Endothelial cell of umbilical vein (primary cell): Measurements from ENCODE around the gene RBM17. TPM values are rescaled to one million over a fixed set of nuclear protein-coding genes. Genes with fewer than 3 reads are reported as not detected.

Source experiments
- BruUV-seq: library from RNA; stranded (reverse); fragments of 400-500 nt; replicated peaks from 2 replicates; lab custom pipeline; 2021; lab: Mats Ljungman, UMichigan
- CTCF ChIA-PET: fragments of 300-600, 350-600 bp; sonication (Branson Sonifier 250); formaldehyde crosslinking; loops from one replicate; lab custom pipeline; 2021; ENCODE audit warnings: antibody characterized with exemption, inconsistent platforms; lab: Charles Lee
- POLR2A ChIA-PET: fragments of 300-600, 350-600 bp; sonication (Branson Sonifier 250); formaldehyde crosslinking; loops from one replicate; lab custom pipeline; 2021; ENCODE audit warnings: antibody characterized with exemption, inconsistent platforms; lab: Charles Lee
- DNase-seq: peaks from one replicate; pipeline ENCODE4 v3.0.0-alpha.2; 2011; ENCODE audit warnings: low read depth, low spot score
- FAIRE-seq: peaks from 2 replicates; lab custom pipeline; 2011; peaks lifted over from hg19 to GRCh38; lab: Jason Lieb, UNC
- H2AFZ ChIP-seq: 2 replicates; pipeline ENCODE4 v1.6.0; 2012; ENCODE audit warnings: low read depth, low read length, control low read depth, inconsistent platforms
- H3K27ac ChIP-seq: 2 replicates; pipeline ENCODE4 v1.5.1; 2011; ENCODE audit warnings: low read depth, mild to moderate bottlenecking, control low read depth, low read length, moderate library complexity; ENCODE audit not compliant: insufficient read depth
- H3K27me3 ChIP-seq, 2 experiments: 2 replicates each; pipeline versions ENCODE4 v1.6.0 to v1.6.1; 2011; ENCODE audit warnings: low read length in 2 of 2, mixed read lengths in 1 of 2; ENCODE audit not compliant: control insufficient read depth in 2 of 2, insufficient read depth in 2 of 2
- H3K36me3 ChIP-seq, 2 experiments: 2 replicates in 1 of 2; 3 replicates in 1 of 2; pipeline ENCODE4 v1.5.1; 2011; ENCODE audit warnings: low read length in 2 of 2, mild to moderate bottlenecking in 1 of 2, moderate library complexity in 1 of 2; ENCODE audit not compliant: control insufficient read depth in 2 of 2, insufficient read depth in 2 of 2; ENCODE audit errors: extremely low read depth in 1 of 2
- H3K4me1 ChIP-seq: 3 replicates; pipeline ENCODE4 v1.5.1; 2011; ENCODE audit warnings: mild to moderate bottlenecking, low read length; ENCODE audit not compliant: control insufficient read depth, insufficient read depth; ENCODE audit errors: extremely low read depth
- H3K4me2 ChIP-seq: 2 replicates; pipeline ENCODE4 v1.6.1; 2011; ENCODE audit warnings: low read length, control low read depth, mixed read lengths; ENCODE audit not compliant: insufficient read depth
- H3K4me3 ChIP-seq, 3 experiments: fragments of 200-600 bp in 1 of 3; sonication (generic), shearing (Covaris generic) in 1 of 3; replicated peaks in 1 of 3; 2 replicates each; pipeline ENCODE4 v1.5.1; 2011 to 2016; ENCODE audit warnings: control low read depth in 3 of 3, low read length in 3 of 3, mild to moderate bottlenecking in 2 of 3, inconsistent platforms in 1 of 3, low read depth in 1 of 3, moderate library complexity in 1 of 3; ENCODE audit not compliant: insufficient read depth in 1 of 3
- H3K79me2 ChIP-seq: 2 replicates; pipeline ENCODE4 v1.6.0; 2012; ENCODE audit warnings: low read length, inconsistent platforms; ENCODE audit not compliant: control insufficient read depth, insufficient read depth
- H3K9ac ChIP-seq: replicated peaks from 2 replicates; pipeline ENCODE3; 2011; ENCODE audit warnings: low read length, control low read depth; ENCODE audit not compliant: insufficient read depth; ENCODE audit errors: extremely low read depth
- H3K9me1 ChIP-seq: replicated peaks from 3 replicates; pipeline ENCODE4 v1.6.0; 2011; ENCODE audit warnings: mild to moderate bottlenecking, low read length; ENCODE audit not compliant: control insufficient read depth, insufficient read depth; ENCODE audit errors: extremely low read depth
- H3K9me3 ChIP-seq: replicated peaks from 2 replicates; pipeline ENCODE4 v1.5.1; 2012; ENCODE audit warnings: low read length, inconsistent platforms; ENCODE audit not compliant: control insufficient read depth, insufficient read depth
- H4K20me1 ChIP-seq: replicated peaks from 2 replicates; pipeline ENCODE3; 2011; ENCODE audit warnings: mild to moderate bottlenecking, low read length; ENCODE audit not compliant: control insufficient read depth, insufficient read depth; ENCODE audit errors: extremely low read depth
- EZH2 ChIP-seq: IDR thresholded peaks from 2 replicates; pipeline ENCODE4 v1.6.1; 2012; ENCODE audit warnings: borderline replicate concordance, low read depth, mild to moderate bottlenecking, moderate library complexity, low read length, inconsistent platforms; ENCODE audit not compliant: severe bottlenecking
- GATA2 ChIP-seq: IDR thresholded peaks from 2 replicates; pipeline ENCODE4 v1.7.0; 2011; ENCODE audit warnings: low read depth, mild to moderate bottlenecking, moderate library complexity, mixed read lengths, low read length; ENCODE audit not compliant: insufficient read length, insufficient read depth
- POLR2AphosphoS5 ChIP-seq: IDR thresholded peaks from 2 replicates; pipeline ENCODE4 v1.6.1; 2012; ENCODE audit warnings: low read depth, mild to moderate bottlenecking, control low read depth, low read length, moderate library complexity; ENCODE audit not compliant: insufficient read depth
- dilution Hi-C: fragments of 300-500 bp; cut with MboI; formaldehyde crosslinking; loops from one replicate; pipeline ENCODE4 v1.15.0; 2019; ENCODE audit warnings: low sequenced_read_pairs; ENCODE audit not compliant: extremely low pct_ligation_motif_present
- intact Hi-C: fragments of 100-400 bp; cut with micrococcal nuclease; formaldehyde crosslinking; loops from one replicate; pipeline ENCODE4 v1.10.0; 2022
- polyA plus RNA-seq, 4 experiments: library from polyadenylated mRNA; depleted of rRNA in 3 of 4; stranded (reverse) in 3 of 4; unstranded in 1 of 4; fragments of >200 nt; gene quantifications; 2 replicates each; pipeline versions ENCODE4 v1.2.1 to v1.2.3, GENCODE V29; 2011 to 2012; ENCODE audit warnings: missing spikeins in 1 of 4
- total RNA-seq: library from RNA; stranded (reverse); gene quantifications from 2 replicates; pipeline ENCODE4 v1.2.3, GENCODE V29; 2021
- TF ChIP-seq, protein P1 (sequence below): IDR thresholded peaks from 2 replicates; pipeline ENCODE4 v1.6.1; 2011; ENCODE audit not compliant: insufficient read depth, insufficient read length
- TF ChIP-seq, protein P2 (sequence below), 2 donors: IDR thresholded peaks; 1 replicate in 1 of 2; 2 replicates in 1 of 2; pipeline ENCODE4 v1.5.1; 2011; ENCODE audit warnings: low read length in 2 of 2, mild to moderate bottlenecking in 2 of 2, moderate library complexity in 2 of 2, control low read depth in 1 of 2, inconsistent platforms in 1 of 2, low read depth in 1 of 2; ENCODE audit not compliant: insufficient read depth in 1 of 2; ENCODE audit errors: extremely low read depth in 1 of 2

RBM17 gene
- total and polyA plus RNA-seq, 2 donors (not counting 3 experiments of a cell fraction or from before 2014, with no cell fraction given) = 23.1 to 148 TPM

DNA sequence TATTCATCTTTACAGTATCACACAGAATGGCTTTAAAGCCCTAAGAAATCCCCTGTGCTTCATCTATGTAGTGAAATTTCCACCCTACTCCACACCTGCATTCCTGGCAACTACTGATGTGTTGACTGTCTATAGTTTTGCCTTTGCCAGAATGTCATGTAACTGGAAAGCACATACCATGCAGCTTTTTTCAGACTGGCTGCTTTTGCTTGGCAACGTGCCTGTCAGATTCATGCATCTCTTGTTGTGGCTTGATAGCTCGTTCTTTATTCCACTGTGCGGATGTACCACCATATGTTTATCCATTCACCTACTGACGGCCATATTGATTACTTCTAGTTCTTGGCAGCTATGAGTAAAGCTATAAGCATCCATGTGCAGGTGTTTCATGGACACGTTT lies 30.6 kb downstream of the RBM17 start:
- no peak for DNase-seq
- Histone ChIP-seq H3K9me1 (no peaks in the 10 kb centered on the region), H3K79me2 (no peaks in the 10 kb centered on the region), H4K20me1 (no peaks in the 10 kb centered on the region), H3K27ac (no peak overlapping the region), H2AFZ (no peak overlapping the region), H3K27me3 (no peaks in the 10 kb centered on the region), H3K4me2 (no peak overlapping the region), H3K9ac (no peak overlapping the region), H3K4me1 (peaks cover 10% of the 10 kb centered on the region), H3K9me3 (no peaks in the 10 kb centered on the region), H3K4me3 (no peak overlapping the region), H3K36me3 (peaks cover 5 to 7% of the 10 kb centered on the region in 2 experiments)
- intact Hi-C loops = no loop called here
- TF ChIP-seq, protein P1, sequence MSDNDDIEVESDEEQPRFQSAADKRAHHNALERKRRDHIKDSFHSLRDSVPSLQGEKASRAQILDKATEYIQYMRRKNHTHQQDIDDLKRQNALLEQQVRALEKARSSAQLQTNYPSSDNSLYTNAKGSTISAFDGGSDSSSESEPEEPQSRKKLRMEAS = no peak
- TF ChIP-seq, protein P2, sequence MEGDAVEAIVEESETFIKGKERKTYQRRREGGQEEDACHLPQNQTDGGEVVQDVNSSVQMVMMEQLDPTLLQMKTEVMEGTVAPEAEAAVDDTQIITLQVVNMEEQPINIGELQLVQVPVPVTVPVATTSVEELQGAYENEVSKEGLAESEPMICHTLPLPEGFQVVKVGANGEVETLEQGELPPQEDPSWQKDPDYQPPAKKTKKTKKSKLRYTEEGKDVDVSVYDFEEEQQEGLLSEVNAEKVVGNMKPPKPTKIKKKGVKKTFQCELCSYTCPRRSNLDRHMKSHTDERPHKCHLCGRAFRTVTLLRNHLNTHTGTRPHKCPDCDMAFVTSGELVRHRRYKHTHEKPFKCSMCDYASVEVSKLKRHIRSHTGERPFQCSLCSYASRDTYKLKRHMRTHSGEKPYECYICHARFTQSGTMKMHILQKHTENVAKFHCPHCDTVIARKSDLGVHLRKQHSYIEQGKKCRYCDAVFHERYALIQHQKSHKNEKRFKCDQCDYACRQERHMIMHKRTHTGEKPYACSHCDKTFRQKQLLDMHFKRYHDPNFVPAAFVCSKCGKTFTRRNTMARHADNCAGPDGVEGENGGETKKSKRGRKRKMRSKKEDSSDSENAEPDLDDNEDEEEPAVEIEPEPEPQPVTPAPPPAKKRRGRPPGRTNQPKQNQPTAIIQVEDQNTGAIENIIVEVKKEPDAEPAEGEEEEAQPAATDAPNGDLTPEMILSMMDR (IDR thresholded peaks at IDR 0.05; ENCODE audit: extremely low read depth in 1 of 2, insufficient read depth in 1 of 2, low read depth in 1 of 2, low read length in 2 of 2) = no peak
- TF ChIP-seq GATA2 (no peak), EZH2 (no peak), POLR2AphosphoS5 (no peak)
- BruUV-seq = no TSS peak
- POLR2A ChIA-PET = interaction anchor here (0.7 kb wide), 1 partner anchor 25 kb away, joined by 3 read pairs; no protein-coding TSS in a partner anchor
- no peak for FAIRE-seq
- dilution Hi-C loops = no loop called here
- CTCF ChIA-PET = interaction anchor here (1.4 to 4.2 kb wide), 2 partner anchors 13 to 282 kb away, joined by 3 to 22 read pairs; no protein-coding TSS in a partner anchor
